GM19397 (cell line): ENCODE measurements around the gene CD83.
"Not testable (repeated sequence)": the region's sequence is repeated elsewhere in the genome, so short reads cannot be mapped to it uniquely, and the experiment has no call there.

Experiments
- ATAC-seq: cut with Tn5 transposase; IDR thresholded peaks from one replicate; pipeline ENCODE4 v1.9.1; 2021; ENCODE audit warnings: mild to moderate bottlenecking, moderate library complexity; ENCODE audit not compliant: unreplicated experiment

The CD83 gene, protein sequence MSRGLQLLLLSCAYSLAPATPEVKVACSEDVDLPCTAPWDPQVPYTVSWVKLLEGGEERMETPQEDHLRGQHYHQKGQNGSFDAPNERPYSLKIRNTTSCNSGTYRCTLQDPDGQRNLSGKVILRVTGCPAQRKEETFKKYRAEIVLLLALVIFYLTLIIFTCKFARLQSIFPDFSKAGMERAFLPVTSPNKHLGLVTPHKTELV

GRCh38 chr6:14117158-14118090 lies at the start of gene CD83:
Gene CD83 (plus strand): TSS chr6:14117772. CDS start chr6:14117812, 40 bp downstream.
- ATAC-seq: peak; percentile 75

DNA sequence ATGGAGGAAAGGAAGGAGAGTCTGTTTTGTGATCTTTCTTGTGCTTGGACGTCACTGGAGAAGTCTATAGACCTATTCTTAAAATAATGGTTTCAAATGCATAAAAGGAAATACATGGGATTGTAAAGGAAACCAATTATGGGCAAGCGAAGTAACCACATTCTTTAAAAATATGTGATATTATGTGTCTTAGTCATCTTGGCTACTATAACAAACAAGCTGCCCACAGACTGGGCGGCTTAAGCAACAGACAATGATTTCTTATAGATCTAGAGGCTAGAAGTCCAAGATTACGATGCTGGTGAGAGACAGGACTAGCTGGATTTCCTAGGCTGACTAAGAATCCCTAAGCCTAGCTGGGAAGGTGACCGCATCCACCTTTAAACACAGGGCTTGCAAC lies 49.4 kb upstream of the CD83 start:
- no peak for ATAC-seq

GRCh38 chr6:14068623-14069022 lies 48.9 kb upstream of the CD83 start:
- ATAC-seq: no peak

GRCh38 chr6:14070457-14070856 lies 47.1 kb upstream of the CD83 start:
- ATAC-seq: no peak

- no peak for ATAC-seq
Measured at GRCh38 chr6:14072084-14072483, 45.5 kb upstream of the CD83 start.

- not testable (repeated sequence) for ATAC-seq
Measured at GRCh38 chr6:14073561-14074354, 43.8 kb upstream of the CD83 start.

DNA sequence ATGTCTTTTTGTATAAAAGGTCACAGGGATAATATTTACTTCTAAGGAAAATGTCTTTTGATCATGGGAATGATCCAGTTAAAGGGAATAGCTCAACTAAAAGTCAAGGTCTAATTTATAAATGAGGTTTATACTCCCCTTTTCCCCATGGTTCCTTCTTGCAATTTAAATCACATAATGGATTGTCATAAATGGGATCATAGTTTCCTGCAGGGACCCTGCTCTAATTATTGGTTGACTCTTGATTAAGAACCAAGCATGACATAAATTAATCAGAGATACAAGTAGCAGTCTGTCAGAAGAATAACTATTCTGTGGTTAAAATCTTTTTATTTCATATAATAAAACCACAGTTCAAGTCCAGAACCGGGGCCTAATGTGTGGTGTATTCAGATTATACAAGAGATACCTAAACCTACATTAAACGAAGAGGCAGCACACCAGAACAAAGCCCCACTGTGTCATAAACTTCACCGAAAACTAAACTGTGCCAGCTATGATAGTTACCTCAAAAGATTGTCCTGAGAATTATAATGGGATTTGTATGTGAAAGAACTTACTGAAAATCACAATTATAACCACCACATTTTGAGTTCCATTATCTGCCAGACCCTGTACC lies 43.0 kb upstream of the CD83 start:
- ATAC-seq: no peak

DNA sequence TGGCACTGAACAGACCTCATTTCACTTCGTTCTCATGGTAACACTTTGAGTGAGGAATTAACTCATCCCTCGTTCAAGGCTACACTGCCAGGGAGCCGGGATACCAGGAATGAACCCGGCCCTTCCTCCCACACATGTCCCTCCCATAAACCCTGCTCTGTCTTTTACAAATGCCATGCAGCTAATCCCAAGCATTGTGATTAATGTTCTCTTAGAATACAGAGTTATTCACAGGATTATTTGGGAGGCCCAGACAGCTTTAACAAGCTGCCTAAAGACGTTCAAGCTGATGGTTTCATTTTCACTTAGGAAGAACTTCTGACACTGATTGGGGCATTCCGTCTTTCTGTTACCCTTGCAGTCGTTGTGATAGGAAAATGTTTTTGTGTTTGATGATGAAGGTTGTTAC lies 42.5 kb upstream of the CD83 start:
- peak; percentile 62 for ATAC-seq

DNA sequence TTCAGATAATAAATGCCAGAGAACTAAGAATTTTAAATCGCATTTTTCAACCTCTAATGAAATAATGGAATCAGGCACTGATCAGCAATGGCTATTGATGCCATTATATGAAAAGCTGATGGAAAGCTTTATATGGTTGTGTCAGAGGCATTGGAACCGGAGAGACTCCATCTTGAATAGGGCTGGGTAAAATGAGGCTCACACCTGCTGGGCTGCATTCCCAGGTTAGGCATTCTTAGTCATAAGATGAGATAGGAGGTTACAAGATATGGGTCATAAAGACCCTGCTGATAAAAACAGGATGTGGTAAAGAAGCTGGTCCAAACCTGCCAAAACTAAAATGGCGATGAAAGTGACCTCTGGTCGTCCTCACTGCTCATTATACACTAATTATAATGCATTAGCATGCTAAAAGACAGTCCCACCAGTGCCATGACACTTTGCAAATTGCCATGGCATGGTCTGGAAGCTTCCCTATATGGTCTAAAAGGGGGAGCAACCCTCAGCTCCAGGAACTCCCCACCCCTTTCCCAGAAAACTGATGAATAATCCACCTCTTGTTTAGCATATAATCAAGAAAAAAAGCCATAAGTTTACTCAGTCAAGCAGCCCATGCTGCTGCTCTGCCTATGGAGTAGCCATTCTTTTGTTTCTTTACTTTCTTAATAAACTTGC lies 40.2 kb upstream of the CD83 start:
- no peak for ATAC-seq

GRCh38 chr6:14079433-14079832 lies 38.1 kb upstream of the CD83 start:
- ATAC-seq: no peak

DNA sequence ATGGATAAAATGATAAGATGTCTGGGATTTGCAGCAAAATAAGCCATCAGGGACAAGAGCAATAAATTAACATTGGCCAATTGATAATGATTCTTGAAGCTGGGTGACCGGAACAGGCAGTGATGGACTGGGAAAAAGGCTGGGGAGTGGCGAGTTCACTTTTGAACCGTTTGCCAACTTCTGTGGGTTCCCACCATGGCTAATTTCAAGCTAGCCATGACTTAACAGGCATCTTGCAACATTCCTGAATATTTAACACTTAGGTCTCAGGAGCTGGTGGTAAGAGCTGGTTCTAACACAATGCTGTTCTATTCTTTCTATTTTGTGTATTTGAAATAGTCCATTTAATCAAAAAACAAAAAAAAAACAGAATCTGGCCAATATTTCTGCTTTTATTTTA lies 37.6 kb upstream of the CD83 start:
- ATAC-seq: no peak

GRCh38 chr6:14081126-14081525 lies 36.4 kb upstream of the CD83 start:
- ATAC-seq: no peak

DNA sequence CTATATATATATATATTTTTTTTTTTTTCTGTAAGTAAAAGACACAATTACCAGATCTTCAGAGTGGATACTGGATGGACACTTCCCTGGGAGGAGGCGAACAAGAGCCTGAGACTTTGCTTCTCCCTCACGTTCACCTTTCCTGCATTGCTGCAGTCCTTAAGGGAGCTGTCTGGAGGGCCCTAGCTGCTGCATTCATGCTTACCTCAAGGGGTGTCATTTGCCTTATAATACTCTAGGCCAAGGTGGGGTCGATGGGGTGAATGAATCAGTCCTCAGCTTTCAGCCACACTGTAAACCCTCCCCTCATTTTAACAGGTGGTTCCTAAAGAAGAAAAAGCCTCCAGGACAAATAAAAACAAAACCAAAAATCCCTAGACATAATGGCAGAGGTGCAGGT lies 34.8 kb upstream of the CD83 start:
- no peak for ATAC-seq

DNA sequence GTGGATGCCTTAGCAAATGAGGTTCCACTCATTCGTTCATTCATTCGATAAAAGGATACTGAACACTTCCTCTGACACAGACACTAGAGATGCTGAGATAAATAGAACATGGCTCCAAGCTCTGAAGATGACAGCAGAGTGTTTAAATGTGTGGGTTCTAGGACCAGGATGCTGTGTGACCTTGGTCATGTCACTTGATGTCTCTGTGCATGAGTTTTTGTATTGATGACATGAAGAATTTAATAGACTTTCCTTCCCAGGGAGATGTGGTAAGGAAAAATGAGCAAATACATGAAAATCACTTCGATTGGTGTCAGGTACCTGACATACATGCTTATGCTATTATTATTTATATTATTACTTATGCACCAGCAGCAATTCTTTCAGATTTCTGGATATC lies 34.3 kb upstream of the CD83 start:
- ATAC-seq: no peak

GRCh38 chr6:14083751-14084150 lies 33.8 kb upstream of the CD83 start:
- ATAC-seq: no peak

GRCh38 chr6:14084388-14084787 lies 33.2 kb upstream of the CD83 start:
- ATAC-seq: no peak

- ATAC-seq: no peak
Measured at GRCh38 chr6:14085176-14085787, 32.3 kb upstream of the CD83 start.

- ATAC-seq: no peak
Measured at GRCh38 chr6:14086701-14087100, 30.9 kb upstream of the CD83 start.

DNA sequence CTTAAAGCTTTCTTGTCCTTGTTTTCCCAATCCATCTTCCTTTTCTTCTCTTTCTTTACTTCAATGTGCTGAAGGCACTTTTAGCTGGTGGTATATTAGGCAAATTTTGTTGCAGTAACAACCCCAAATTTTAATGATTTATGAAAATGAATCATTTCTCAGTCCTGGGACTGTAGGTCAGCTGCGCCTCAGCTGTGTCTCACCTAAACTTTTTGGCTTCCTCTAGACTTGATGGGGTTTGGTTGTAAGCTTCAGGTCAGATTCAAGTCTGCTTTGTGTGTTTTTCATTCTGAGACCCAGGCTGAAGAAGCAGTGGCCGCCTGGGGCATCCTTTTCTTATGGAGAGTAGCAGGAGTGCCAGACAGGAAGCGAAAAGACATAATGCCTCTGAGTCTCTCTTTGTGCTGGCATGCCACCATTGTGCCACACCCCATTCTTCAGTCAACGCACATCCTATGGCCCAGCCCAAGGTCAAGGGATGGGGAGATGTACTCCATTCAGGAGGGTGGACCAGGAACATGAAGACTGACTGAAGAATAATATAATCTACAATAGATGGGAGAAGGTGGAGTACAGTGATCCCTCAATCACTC lies 28.9 kb upstream of the CD83 start:
- no peak for ATAC-seq

GRCh38 chr6:14089224-14089623 lies 28.3 kb upstream of the CD83 start:
- ATAC-seq: no peak
